HG03469 (cell line): ENCODE results near the gene KLHL9.
A peak's percentile ranks its signal among the peaks of the same experiment; 100 is the strongest.
"Not testable (repeated sequence)": the region's sequence is repeated elsewhere in the genome, so short reads cannot be mapped to it uniquely, and the experiment has no call there.

ENCODE experiments used
- ATAC-seq: cut with Tn5 transposase; IDR thresholded peaks from one replicate; pipeline ENCODE4 v1.9.1; 2021; ENCODE audit warnings: mild to moderate bottlenecking, moderate library complexity, moderate number of reproducible peaks; ENCODE audit not compliant: unreplicated experiment

Gene KLHL9

GRCh38 chr9:21334701-21335632 is at the start of gene KLHL9:
Gene KLHL9, minus strand, starts transcription at chr9:21335404. Its CDS starts 545 bp downstream, at chr9:21334859.
- peak; percentile 84 for ATAC-seq

- no peak for ATAC-seq
These were observed 48.4 kb upstream of the KLHL9 start for GRCh38 chr9:21383627-21384026.

- peak; percentile 99 for ATAC-seq
These were observed 46.5 kb upstream of the KLHL9 start for GRCh38 chr9:21381448-21382339.

- not testable (repeated sequence) for ATAC-seq
These were observed 36.3 kb upstream of the KLHL9 start for GRCh38 chr9:21371467-21371866.

- no peak for ATAC-seq
These were observed 32.8 kb upstream of the KLHL9 start, which contains the start of gene IFNA13 for GRCh38 chr9:21367957-21368356. Gene IFNA13, minus strand, starts transcription at chr9:21368057. Its CDS starts 47 bp downstream, at chr9:21368010.

GRCh38 chr9:21367169-21367568 is 32.0 kb upstream of the KLHL9 start:
- ATAC-seq: peak; percentile 92

- ATAC-seq: no peak
These were observed 27.1 kb upstream of the KLHL9 start for GRCh38 chr9:21362287-21362686.

GRCh38 chr9:21357479-21358460 is 22.6 kb upstream of the KLHL9 start:
- ATAC-seq: peak; percentile 89

- ATAC-seq: no peak
These were observed 15.6 kb upstream of the KLHL9 start, which contains the start of gene IFNA6 for GRCh38 chr9:21350787-21351186. Gene IFNA6, minus strand, starts transcription at chr9:21350887. Its CDS starts 0 bp downstream, at chr9:21350887.

- ATAC-seq: no peak
These were observed 13.3 kb upstream of the KLHL9 start for GRCh38 chr9:21348430-21348970.

- ATAC-seq: no peak
These were observed 5.5 kb upstream of the KLHL9 start for GRCh38 chr9:21340735-21341134.

- ATAC-seq: no peak
These were observed 1.3 kb upstream of the KLHL9 start for GRCh38 chr9:21336457-21336856.

GRCh38 chr9:21333226-21333625 is 2.0 kb downstream of the KLHL9 start:
- ATAC-seq: no peak

- no peak for ATAC-seq
These were observed 3.4 kb downstream of the KLHL9 start for GRCh38 chr9:21331676-21332402.

GRCh38 chr9:21326526-21327139 is 8.6 kb downstream of the KLHL9 start:
- ATAC-seq: peak; percentile 71

GRCh38 chr9:21324047-21324446 is 11.2 kb downstream of the KLHL9 start:
- no peak for ATAC-seq

- no peak for ATAC-seq
These were observed 12.2 kb downstream of the KLHL9 start for GRCh38 chr9:21322911-21323461.

- no peak for ATAC-seq
These were observed 14.7 kb downstream of the KLHL9 start for GRCh38 chr9:21320465-21320864.
